Pancreas (tissue), 10 donors: ENCODE measurements around the gene GPR173. TPM values are rescaled to one million over a fixed set of nuclear protein-coding genes. Genes with fewer than 3 reads are reported as not detected.

Experiments used
- ATAC-seq, 4 donors: fragments of 200-7000 bp; cut with Tn5 transposase; one replicate each; pipeline versions ENCODE4 v1.8.0 to v1.9.1; 2020; ENCODE audit warnings: mild to moderate bottlenecking in 4 of 4, moderate library complexity in 4 of 4
- DNase-seq, 6 donors: peaks; one replicate each; pipeline ENCODE4 v3.0.0-alpha.2; 2020
- FAIRE-seq: peaks from 2 replicates; lab custom pipeline; 2012; peaks lifted over from hg19 to GRCh38; lab: Jason Lieb, UNC
- H3K27ac ChIP-seq, 4 donors: fragments of 200-600 bp; sonication (generic); 1 replicate in 3 of 4; 2 replicates in 1 of 4; pipeline versions ENCODE4 v1.5.0 to v1.8.0; 2020
- H3K27me3 ChIP-seq, 4 donors: fragments of 200-600 bp; one replicate each; pipeline ENCODE4 v1.8.0; 2021
- H3K36me3 ChIP-seq, 3 donors: fragments of 200-600 bp; sonication (generic) in 1 of 3; one replicate each; pipeline versions ENCODE4 v1.5.0 to v1.8.0; 2020 to 2021
- H3K4me1 ChIP-seq, 3 donors: fragments of 200-600 bp; one replicate each; pipeline ENCODE4 v1.8.0; 2021
- H3K4me3 ChIP-seq, 4 donors: fragments of 200-600 bp; sonication (generic) in 2 of 4; one replicate each; pipeline versions ENCODE4 v1.5.0 to v1.8.0; 2020 to 2021
- H3K9me3 ChIP-seq, 4 donors: fragments of 200-600 bp; one replicate each; pipeline ENCODE4 v1.8.0; 2021
- WGBS, 2 donors: extraction: QIAGEN DNeasy Blood & Tissue Kit; methylation state at CpG; one replicate each; pipeline ENCODE4 v1.1.7; 2013; 5-methylcytosine and 5-hydroxymethylcytosine counted together
- intact Hi-C, 3 donors: fragments of 100-400 bp; cut with DNase I; formaldehyde crosslinking; loops; one replicate each; pipeline versions ENCODE4 v1.11.1 to v1.14.2; 2022
- polyA plus RNA-seq, 2 donors: library from polyadenylated mRNA; stranded (reverse); fragments of 200-250 nt; gene quantifications; one replicate each; pipeline ENCODE4 v1.2.3, GENCODE V29; 2013
- total RNA-seq, 6 donors: library from RNA; stranded (reverse); fragmentation: NEBNext Ultra II Directional in 4 of 6; extraction: Animal tissue kit (Norgen Biotek cat#: 25700) in 4 of 6; gene quantifications; one replicate each; pipeline versions ENCODE4 v1.2.1 to v1.2.4, GENCODE V29; 2021 to 2023
- TF ChIP-seq, protein P1 (sequence below), 4 donors: fragments of 200-600 bp; sonication (generic) in 3 of 4; IDR thresholded peaks; one replicate each; pipeline versions ENCODE4 v1.5.0 to v1.8.0; 2021; ENCODE audit warnings: antibody characterized with exemption in 4 of 4
- donor health status: healthy with polysubstance abuse.
- donor health status: DM: no; HTN: no; CAD: no; lungs with moderate emphysema.
- donor health status: DM: no; HTN: no; CAD: no.
- donor health status: control.
- donor health status: control.
- donor health status: Bipolar disorder and iron deficiency.
- donor health status: DM: yes; HTN: yes; CAD: no.
- donor health status: DM: no; HTN: no; CAD: no.
- donor health status: DM: no; HTN: no; CAD: no.
- donor health status: DM: yes; HTN: yes; CAD: no.

GPR173 gene
- total and polyA plus RNA-seq, 8 donors: 0.20 to 1.9 (median 0.54) TPM

DNA sequence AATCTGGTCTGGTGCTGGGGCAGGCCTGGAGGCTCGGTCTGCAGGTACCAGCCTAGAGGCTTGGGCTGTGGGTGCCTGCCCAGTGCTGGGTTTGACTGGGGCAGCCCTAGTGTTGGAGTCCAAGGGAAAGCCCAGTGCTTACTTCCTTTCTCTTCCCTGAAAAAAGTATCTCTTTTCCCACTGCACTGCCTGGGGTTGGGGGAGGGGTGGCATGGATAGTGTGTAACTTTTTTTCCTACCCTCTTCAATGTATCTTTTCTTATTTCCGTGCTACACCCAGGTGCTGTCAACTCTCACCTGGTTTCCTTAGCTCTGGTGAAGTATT is 66.9 kb downstream of the GPR173 start:
- H3K27ac ChIP-seq: no peak overlapping the region
- no peaks in the 10 kb centered on the region for H3K9me3 ChIP-seq
- no peak for FAIRE-seq
- 83 to 96% methylated on average over 2 of the region's 2 CpGs for WGBS, 2 donors
- no peaks in the 10 kb centered on the region for H3K27me3 ChIP-seq
- H3K4me3 ChIP-seq: no peak overlapping the region
- ATAC-seq: no peak
- intact Hi-C loops: no loop called here
- TF ChIP-seq, protein P1, sequence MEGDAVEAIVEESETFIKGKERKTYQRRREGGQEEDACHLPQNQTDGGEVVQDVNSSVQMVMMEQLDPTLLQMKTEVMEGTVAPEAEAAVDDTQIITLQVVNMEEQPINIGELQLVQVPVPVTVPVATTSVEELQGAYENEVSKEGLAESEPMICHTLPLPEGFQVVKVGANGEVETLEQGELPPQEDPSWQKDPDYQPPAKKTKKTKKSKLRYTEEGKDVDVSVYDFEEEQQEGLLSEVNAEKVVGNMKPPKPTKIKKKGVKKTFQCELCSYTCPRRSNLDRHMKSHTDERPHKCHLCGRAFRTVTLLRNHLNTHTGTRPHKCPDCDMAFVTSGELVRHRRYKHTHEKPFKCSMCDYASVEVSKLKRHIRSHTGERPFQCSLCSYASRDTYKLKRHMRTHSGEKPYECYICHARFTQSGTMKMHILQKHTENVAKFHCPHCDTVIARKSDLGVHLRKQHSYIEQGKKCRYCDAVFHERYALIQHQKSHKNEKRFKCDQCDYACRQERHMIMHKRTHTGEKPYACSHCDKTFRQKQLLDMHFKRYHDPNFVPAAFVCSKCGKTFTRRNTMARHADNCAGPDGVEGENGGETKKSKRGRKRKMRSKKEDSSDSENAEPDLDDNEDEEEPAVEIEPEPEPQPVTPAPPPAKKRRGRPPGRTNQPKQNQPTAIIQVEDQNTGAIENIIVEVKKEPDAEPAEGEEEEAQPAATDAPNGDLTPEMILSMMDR (IDR thresholded peaks at IDR 0.05): no peak
- H3K4me1 ChIP-seq: no peaks in the 10 kb centered on the region
- no peaks in the 10 kb centered on the region for H3K36me3 ChIP-seq
- DNase-seq: no peak

DNA sequence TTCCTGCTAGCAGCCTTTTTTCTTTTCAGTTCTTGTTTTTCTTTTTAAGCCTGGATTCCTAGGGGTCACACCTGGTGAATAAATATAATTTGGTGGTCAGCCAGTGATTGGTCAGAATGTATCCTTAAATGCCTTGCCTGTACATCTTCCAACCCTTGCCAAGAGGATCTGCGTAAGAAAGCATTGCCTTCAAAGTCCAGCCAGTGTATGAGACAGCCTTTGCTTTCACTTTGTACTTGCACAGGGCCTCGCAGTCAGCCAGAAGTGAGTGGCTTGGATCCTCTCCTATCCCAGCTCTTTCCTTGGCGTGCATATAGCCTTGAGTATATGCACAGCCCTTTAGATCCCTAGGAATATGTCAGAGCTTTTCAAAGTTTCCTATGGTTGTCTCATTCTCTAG is 67.5 kb downstream of the GPR173 start:
- Histone ChIP-seq H3K27me3 (no peaks in the 10 kb centered on the region), H3K9me3 (no peaks in the 10 kb centered on the region), H3K27ac (no peak overlapping the region), H3K4me1 (no peaks in the 10 kb centered on the region), H3K4me3 (no peak overlapping the region), H3K36me3 (no peaks in the 10 kb centered on the region)
- WGBS, 2 donors: 79 to 93% methylated on average over 3 of the region's 3 CpGs
- intact Hi-C loops: no loop called here
- FAIRE-seq (no peak), DNase-seq (no peak), ATAC-seq (peak in 1 of 4 donors; percentile 35)
- TF ChIP-seq, protein P1 (IDR thresholded peaks at IDR 0.05): no peak

DNA sequence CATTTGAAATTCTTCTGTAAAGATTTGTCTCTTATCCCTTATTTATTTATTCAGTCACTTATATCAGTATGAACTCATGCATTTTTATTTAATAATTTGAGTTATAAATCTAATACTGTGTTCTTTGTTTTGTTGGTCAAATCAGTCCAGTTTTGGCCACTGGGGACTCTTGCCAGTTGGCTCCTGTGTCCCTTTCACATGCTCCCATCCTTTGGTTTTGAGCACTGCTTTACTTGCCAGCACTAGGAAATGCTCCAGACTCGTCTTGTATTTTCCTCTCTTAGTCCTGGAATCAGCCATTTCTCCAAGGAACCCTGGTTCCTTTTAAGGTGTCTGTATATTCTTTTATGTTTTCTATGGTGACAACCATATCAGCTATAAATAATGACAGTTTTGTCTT is 73.4 kb downstream of the GPR173 start:
- DNase-seq (no peak), ATAC-seq (no peak), FAIRE-seq (no peak)
- TF ChIP-seq, protein P1 (IDR thresholded peaks at IDR 0.05): no peak
- intact Hi-C loops: no loop called here
- WGBS, 2 donors: 33 to 61% methylated on average over 1 of the region's 1 CpG
- Histone ChIP-seq H3K4me1 (no peaks in the 10 kb centered on the region), H3K27me3 (no peaks in the 10 kb centered on the region), H3K4me3 (no peak overlapping the region), H3K36me3 (no peaks in the 10 kb centered on the region), H3K9me3 (no peaks in the 10 kb centered on the region), H3K27ac (no peak overlapping the region)

DNA sequence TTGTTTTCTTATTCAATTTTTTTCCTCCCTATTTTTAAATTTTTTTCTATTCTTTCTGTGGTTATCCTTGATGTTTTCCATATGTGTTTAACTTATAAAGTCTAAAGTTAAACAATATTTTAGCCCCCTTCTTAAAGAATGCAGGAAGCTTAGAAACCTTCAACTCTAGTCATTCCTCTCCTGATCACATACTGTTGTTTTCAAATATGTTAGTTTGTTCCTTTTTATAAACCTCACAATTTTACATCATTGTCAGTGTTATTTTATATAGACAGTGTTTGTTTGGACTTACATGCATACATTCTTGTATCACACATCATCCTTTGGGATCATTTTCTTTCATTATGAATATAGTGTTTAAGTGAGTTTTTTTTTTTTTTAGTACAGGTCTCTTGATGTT is 76.9 kb downstream of the GPR173 start:
- Histone ChIP-seq H3K36me3 (no peaks in the 10 kb centered on the region), H3K4me3 (no peak overlapping the region), H3K4me1 (no peaks in the 10 kb centered on the region), H3K27ac (no peak overlapping the region), H3K27me3 (peaks cover 0 to 1% (median 0%) of the 10 kb centered on the region in 4 donors), H3K9me3 (no peaks in the 10 kb centered on the region)
- FAIRE-seq (peak; percentile 81), DNase-seq (no peak), ATAC-seq (no peak)
- intact Hi-C loops: no loop called here
- TF ChIP-seq, protein P1 (IDR thresholded peaks at IDR 0.05): no peak

DNA sequence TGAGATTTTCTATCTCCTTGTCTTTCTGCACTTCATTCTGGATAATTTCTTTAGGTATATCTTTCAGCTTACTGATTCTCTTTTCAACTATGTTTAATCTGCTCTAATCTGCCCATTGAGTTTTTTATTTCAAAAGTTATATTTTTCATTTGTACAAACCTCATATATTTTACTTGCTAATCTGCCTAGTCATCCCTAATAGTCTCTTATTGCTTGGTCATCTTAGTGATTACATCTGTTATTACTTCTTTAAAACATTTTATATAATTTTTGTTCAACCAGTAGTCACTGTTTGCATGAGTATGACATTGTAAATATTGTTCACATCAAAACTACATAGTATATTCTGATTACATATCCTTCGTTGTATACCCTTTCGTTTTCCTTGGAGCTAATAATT is 77.8 kb downstream of the GPR173 start:
- no peaks in the 10 kb centered on the region for H3K9me3 ChIP-seq
- 82 to 92% methylated on average over 2 of the region's 2 CpGs for WGBS, 2 donors
- FAIRE-seq: peak; percentile 74

More for the DNA sequence above, 77.8 kb downstream of the GPR173 start:
- H3K4me3 ChIP-seq: no peak overlapping the region
- DNase-seq (no peak), ATAC-seq (no peak)
- intact Hi-C loops: no loop called here
- peaks cover 0 to 5% (median 0%) of the 10 kb centered on the region in 4 donors for H3K27me3 ChIP-seq
- TF ChIP-seq, protein P1 (IDR thresholded peaks at IDR 0.05): no peak
- no peak overlapping the region for H3K27ac ChIP-seq
- H3K4me1 ChIP-seq: no peaks in the 10 kb centered on the region
- H3K36me3 ChIP-seq: no peaks in the 10 kb centered on the region
